Stimulated activated CD8-positive, alpha-beta memory T cell treated with anti-CD3 and anti-CD28 coated beads, Interleukin-4, amount 100 ng/mL, for 4 hours (primary cell): Measurements from ENCODE around the gene LSM8.
"Not testable (repeated sequence)": the region's sequence is repeated elsewhere in the genome, so short reads cannot be mapped to it uniquely, and the experiment has no call there.

Experiments used
- DNase-seq, 2 donors: peaks; one replicate each; pipeline ENCODE4 v3.0.0-alpha.2; 2020; ENCODE audit warnings: low read depth in 2 of 2, low spot score in 1 of 2

Gene LSM8

GRCh38 chr7:118202061-118202460 is 18.1 kb downstream of the LSM8 start:
- no peak for DNase-seq

GRCh38 chr7:118214051-118214832 is 30.3 kb downstream of the LSM8 start:
- peak; percentile 55 to 70 for DNase-seq

GRCh38 chr7:118214833-118215182 is 30.8 kb downstream of the LSM8 start:
- DNase-seq, result no peak

GRCh38 chr7:118217210-118217619 is 33.3 kb downstream of the LSM8 start:
- DNase-seq, result no peak

GRCh38 chr7:118218413-118219156 is 34.6 kb downstream of the LSM8 start:
- DNase-seq, result no peak

- no peak for DNase-seq
Measured at GRCh38 chr7:118219157-118219512, 35.2 kb downstream of the LSM8 start.

GRCh38 chr7:118220583-118220982 is 36.6 kb downstream of the LSM8 start:
- DNase-seq, result no peak

GRCh38 chr7:118222591-118222990 is 38.6 kb downstream of the LSM8 start:
- DNase-seq, result no peak

- DNase-seq, result no peak
Measured at GRCh38 chr7:118224521-118224920, 40.6 kb downstream of the LSM8 start, which contains the start of gene ANKRD7. Gene ANKRD7 (plus strand): TSS chr7:118224704. CDS start chr7:118224831, 127 bp downstream.

GRCh38 chr7:118232837-118233236 is 48.9 kb downstream of the LSM8 start:
- no peak for DNase-seq

GRCh38 chr7:118233799-118234198 is 49.8 kb downstream of the LSM8 start:
- DNase-seq, result no peak

- no peak for DNase-seq
Measured at GRCh38 chr7:118239014-118239413, 55.0 kb downstream of the LSM8 start.

GRCh38 chr7:118240320-118240719 is 56.4 kb downstream of the LSM8 start:
- not testable (repeated sequence) for DNase-seq
